Gastroesophageal sphincter (tissue), 4 donors: ENCODE data around the gene DCANP1. TPM values are rescaled to one million over a fixed set of nuclear protein-coding genes. Genes with fewer than 3 reads are reported as not detected.

Experiments
- ATAC-seq: fragments of 150-250 bp; one replicate; pipeline ENCODE4 v1.9.1; 2016; ENCODE audit warnings: mild to moderate bottlenecking, moderate library complexity
- H3K27ac ChIP-seq, 4 donors: fragments of 200-600 bp; sonication (generic) in 3 of 4; 1 replicate in 3 of 4; 2 replicates in 1 of 4; pipeline ENCODE4 v1.5.1; 2016 to 2019
- H3K27me3 ChIP-seq: fragments of 200-600 bp; sonication (generic); one replicate; pipeline ENCODE4 v1.5.1; 2019
- H3K36me3 ChIP-seq, 2 donors: fragments of 200-600 bp; sonication (generic); one replicate each; pipeline ENCODE4 v1.5.1; 2019; ENCODE audit warnings: control low read depth in 1 of 2
- H3K4me1 ChIP-seq, 3 donors: fragments of 200-600 bp; sonication (generic); 1 replicate in 2 of 3; 2 replicates in 1 of 3; pipeline ENCODE4 v1.5.1; 2016 to 2019; ENCODE audit warnings: control low read depth in 2 of 3
- H3K4me3 ChIP-seq, 2 donors: fragments of 200-600 bp; sonication (generic); one replicate each; pipeline ENCODE4 v1.5.1; 2019; ENCODE audit warnings: mild to moderate bottlenecking in 1 of 2, moderate library complexity in 1 of 2
- H3K9me3 ChIP-seq, 3 donors: fragments of 200-600 bp; sonication (generic); one replicate each; pipeline ENCODE4 v1.5.1; 2017 to 2019; ENCODE audit warnings: control low read depth in 2 of 3
- EP300 ChIP-seq: sonication (generic); formaldehyde crosslinking; IDR thresholded peaks from one replicate; pipeline ENCODE4 v1.6.1; 2017; ENCODE audit warnings: antibody characterized with exemption, mild to moderate bottlenecking
- POLR2A ChIP-seq, 2 donors: fragments of 450-650 bp; IDR thresholded peaks; one replicate each; pipeline ENCODE4 v1.6.1; 2017; ENCODE audit warnings: antibody characterized with exemption in 2 of 2, mild to moderate bottlenecking in 2 of 2, moderate library complexity in 1 of 2
- POLR2AphosphoS5 ChIP-seq: sonication (generic); formaldehyde crosslinking; IDR thresholded peaks from one replicate; pipeline ENCODE4 v1.6.1; 2017; ENCODE audit warnings: antibody characterized with exemption
- WGBS, 2 donors: methylation state at CpG; one replicate each; pipeline ENCODE4 v1.1.5; 2018; ENCODE audit warnings: low coverage in 1 of 2; 5-methylcytosine and 5-hydroxymethylcytosine counted together
- total RNA-seq, 4 donors: library from RNA; depleted of rRNA; stranded (reverse); fragments of >200 nt; gene quantifications; one replicate each; pipeline ENCODE4 v1.1.0, GENCODE V29; 2016
- TF ChIP-seq, protein P1 (sequence below), 4 experiments: fragments of 200-600 bp in 2 of 4; fragments of 450-650 bp in 2 of 4; sonication (generic) in 1 of 4; IDR thresholded peaks; one replicate each; pipeline ENCODE4 v1.5.1; 2017 to 2019; ENCODE audit warnings: antibody characterized with exemption in 4 of 4, mild to moderate bottlenecking in 2 of 4, moderate library complexity in 2 of 4

The DCANP1 gene
- total RNA-seq, 4 donors from 2014 or later, result not detected

DNA sequence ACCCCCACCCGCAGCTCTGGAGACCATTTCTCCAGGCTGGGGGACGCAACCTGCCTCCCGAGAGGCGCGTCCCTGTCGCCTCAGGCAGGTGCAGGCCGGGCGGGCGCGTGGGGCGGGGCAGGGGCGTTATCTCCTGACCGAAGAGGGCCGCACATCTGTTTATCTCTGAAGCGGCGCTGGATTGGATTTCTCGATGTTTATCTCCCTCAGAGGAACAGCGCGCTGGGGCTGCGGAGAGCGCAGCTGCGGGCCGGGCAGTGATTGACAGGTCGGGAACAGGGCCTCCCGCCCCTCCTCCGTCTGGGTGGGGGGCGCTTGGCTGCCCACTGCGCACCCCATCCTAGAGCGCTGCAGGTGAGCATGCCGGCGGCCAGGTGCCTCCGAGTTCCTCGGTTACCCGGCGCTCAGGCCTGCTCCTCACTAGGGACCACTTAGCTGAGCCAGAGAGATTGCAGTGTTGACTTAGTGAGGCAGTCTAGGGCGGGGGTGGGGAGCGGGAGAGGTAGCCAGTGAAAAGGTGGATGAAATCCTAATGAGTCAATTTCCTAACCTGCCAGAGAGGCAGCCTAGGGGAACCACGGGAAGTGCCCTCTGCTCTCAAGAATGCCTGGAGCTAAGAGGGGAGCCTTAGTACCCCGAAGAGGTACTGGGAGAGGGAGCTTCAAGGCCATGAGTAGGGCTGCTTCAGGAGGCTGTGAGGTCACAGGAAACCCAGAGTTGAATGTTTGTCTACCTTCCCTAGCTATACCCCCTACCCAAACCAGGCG lies 44.6 kb upstream of the DCANP1 start:
- H3K27ac ChIP-seq, result no peak overlapping the region
- H3K4me3 ChIP-seq, result no peak overlapping the region
- TF ChIP-seq POLR2AphosphoS5 (no peak), EP300 (no peak), POLR2A (IDR thresholded peaks at IDR 0.05) (no peak)
- TF ChIP-seq, protein P1, sequence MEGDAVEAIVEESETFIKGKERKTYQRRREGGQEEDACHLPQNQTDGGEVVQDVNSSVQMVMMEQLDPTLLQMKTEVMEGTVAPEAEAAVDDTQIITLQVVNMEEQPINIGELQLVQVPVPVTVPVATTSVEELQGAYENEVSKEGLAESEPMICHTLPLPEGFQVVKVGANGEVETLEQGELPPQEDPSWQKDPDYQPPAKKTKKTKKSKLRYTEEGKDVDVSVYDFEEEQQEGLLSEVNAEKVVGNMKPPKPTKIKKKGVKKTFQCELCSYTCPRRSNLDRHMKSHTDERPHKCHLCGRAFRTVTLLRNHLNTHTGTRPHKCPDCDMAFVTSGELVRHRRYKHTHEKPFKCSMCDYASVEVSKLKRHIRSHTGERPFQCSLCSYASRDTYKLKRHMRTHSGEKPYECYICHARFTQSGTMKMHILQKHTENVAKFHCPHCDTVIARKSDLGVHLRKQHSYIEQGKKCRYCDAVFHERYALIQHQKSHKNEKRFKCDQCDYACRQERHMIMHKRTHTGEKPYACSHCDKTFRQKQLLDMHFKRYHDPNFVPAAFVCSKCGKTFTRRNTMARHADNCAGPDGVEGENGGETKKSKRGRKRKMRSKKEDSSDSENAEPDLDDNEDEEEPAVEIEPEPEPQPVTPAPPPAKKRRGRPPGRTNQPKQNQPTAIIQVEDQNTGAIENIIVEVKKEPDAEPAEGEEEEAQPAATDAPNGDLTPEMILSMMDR (IDR thresholded peaks at IDR 0.05), result no peak
- peaks cover 77% of the 10 kb centered on the region for H3K27me3 ChIP-seq
- no peaks in the 10 kb centered on the region for H3K36me3 ChIP-seq
- peaks cover 0 to 27% (median 19%) of the 10 kb centered on the region in 3 donors for H3K4me1 ChIP-seq
- H3K9me3 ChIP-seq, result no peaks in the 10 kb centered on the region
- 0% methylated on average over 4 of the region's 40 CpGs; no CpG with 5 or more reads in 1 of the 2 donors for WGBS, 2 donors
- ATAC-seq, result no peak

DNA sequence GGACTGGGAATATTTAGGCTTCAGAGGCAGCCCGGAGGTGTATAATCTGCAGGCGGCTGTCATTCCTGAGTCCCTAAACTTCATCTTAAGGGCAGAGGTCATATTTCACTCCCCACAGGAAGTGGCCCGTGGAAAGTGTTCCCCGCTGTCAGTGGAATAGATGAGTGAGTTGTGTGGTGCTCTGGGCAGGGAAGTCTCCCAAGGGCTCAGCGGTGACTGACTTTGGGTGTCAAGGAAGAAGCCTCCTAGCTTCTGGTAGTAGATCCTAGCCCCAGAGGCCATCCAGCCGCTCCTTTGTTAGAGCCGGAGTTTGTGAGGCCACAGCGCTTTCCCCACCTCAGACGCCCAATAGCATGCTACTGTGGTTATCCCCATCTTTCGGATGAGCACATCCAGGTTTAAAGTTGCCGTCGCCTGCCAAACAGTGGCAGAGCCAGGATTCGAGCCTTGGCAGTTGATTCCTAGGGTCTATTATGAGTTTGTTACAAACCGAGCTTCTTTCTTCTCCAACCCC lies 43.9 kb upstream of the DCANP1 start:
- no peaks in the 10 kb centered on the region for H3K36me3 ChIP-seq
- no peak overlapping the region for H3K4me3 ChIP-seq
- H3K27me3 ChIP-seq, result peaks cover 84% of the 10 kb centered on the region
- H3K9me3 ChIP-seq, result no peaks in the 10 kb centered on the region
- no peak for ATAC-seq
- peaks cover 0 to 27% (median 19%) of the 10 kb centered on the region in 3 donors for H3K4me1 ChIP-seq
- H3K27ac ChIP-seq, result no peak overlapping the region
- no peak for TF ChIP-seq POLR2A (IDR thresholded peaks at IDR 0.05)
- TF ChIP-seq, protein P1 (IDR thresholded peaks at IDR 0.05), result no peak
- TF ChIP-seq POLR2AphosphoS5, result no peak
- TF ChIP-seq EP300, result no peak
- 24 to 35% methylated on average over 2 of the region's 14 CpGs for WGBS, 2 donors

DNA sequence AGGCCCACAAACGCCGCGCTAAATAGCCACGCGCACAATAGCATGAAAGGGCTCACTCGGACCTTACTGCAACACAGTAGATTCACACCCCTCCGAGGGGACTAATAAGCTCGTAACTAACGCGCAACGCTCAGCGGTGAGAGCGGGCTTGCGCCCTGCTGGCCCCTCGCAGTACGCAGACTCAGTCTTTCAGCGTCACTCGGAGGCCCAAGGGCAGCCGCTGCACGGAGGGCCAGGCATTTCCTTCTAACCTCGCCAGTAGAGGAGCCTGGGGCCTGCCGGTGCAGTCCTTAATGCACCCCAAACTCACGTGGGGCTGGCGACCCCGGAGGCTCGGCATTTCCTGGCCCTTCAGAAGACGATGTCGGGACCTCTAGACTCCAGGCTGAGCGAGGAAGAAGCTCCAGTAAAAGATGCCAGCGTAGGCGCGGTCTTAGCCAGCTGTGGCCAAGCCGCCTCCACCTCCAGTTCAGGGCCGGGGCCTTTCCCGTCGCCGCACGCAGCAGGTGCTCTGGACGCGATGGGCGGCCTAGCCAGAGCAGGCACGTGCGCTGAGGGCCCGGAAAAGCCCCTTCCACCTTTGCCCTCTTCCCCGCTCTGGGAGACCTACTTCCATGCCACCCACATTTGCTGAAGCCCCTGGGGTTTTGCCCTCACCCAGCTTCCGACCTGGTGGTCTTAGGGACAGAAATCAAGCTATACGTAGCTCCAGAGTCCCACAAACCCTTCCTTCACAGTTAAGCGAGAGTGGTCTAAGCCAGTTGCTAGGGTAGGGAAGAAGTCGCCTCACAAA lies 43.3 kb upstream of the DCANP1 start:
- ATAC-seq, result no peak
- TF ChIP-seq POLR2A (IDR thresholded peaks at IDR 0.05) (no peak), POLR2AphosphoS5 (no peak), EP300 (no peak)
- TF ChIP-seq, protein P1 (IDR thresholded peaks at IDR 0.05), result no peak
- peaks cover 90% of the 10 kb centered on the region for H3K27me3 ChIP-seq
- H3K36me3 ChIP-seq, result no peaks in the 10 kb centered on the region
- WGBS, 2 donors, result 39 to 83% methylated on average over 2 to 4 of the region's 49 CpGs
- H3K27ac ChIP-seq, result no peak overlapping the region
- H3K9me3 ChIP-seq, result no peaks in the 10 kb centered on the region
- H3K4me3 ChIP-seq, result peak overlapping the region in 1 of 2 donors; percentile 51
- peaks cover 0 to 27% (median 19%) of the 10 kb centered on the region in 3 donors for H3K4me1 ChIP-seq

DNA sequence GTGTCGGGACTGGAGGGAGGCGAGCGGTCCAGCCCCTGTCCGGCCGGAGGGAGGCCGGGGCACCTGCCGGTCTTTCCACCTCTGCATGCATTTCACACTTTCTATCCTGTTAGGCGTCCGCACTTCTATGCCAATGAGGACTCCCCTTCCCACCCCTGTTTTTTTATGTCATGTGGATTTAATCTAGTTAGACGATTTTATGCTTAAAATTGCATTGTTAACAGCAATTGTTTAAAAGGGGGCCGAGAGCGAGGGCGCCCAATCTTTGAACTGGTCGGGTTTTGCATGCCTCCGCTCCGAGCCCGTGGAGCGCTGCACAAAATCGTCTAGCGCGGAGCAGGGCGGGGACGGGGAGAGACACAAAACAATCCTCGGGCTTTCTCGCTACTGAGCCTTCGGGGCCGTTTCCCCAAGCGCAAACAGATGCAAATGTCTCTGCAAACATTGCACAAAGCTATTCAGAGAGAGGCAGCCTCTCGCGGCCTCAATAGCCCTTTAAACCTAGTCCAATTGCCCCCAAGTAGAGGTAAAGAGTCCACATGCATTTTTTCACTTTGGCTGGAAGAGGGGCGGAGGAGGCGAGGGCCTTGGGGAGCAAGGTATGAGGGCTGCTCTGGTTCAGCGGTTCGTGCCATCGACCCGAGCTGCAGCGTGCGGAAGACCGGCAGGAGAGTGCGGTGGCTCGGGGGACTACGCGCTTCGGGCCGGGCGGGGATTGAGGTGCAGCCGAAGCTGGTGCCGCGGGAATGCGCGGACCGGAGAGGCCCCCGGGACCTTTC lies 42.5 kb upstream of the DCANP1 start:
- WGBS, 2 donors, result 0 to 11% methylated on average over 9 to 15 of the region's 53 CpGs

More for the DNA sequence above, 42.5 kb upstream of the DCANP1 start:
- TF ChIP-seq POLR2AphosphoS5 (no peak), POLR2A (IDR thresholded peaks at IDR 0.05) (no peak), EP300 (no peak)
- TF ChIP-seq, protein P1 (IDR thresholded peaks at IDR 0.05), result no peak
- Histone ChIP-seq H3K4me3 (peak overlapping the region in 1 of 2 donors; percentile 51), H3K36me3 (no peaks in the 10 kb centered on the region), H3K27me3 (peaks cover 98% of the 10 kb centered on the region), H3K4me1 (peaks cover 0 to 27% (median 19%) of the 10 kb centered on the region in 3 donors), H3K9me3 (no peaks in the 10 kb centered on the region), H3K27ac (no peak overlapping the region)
- ATAC-seq, result no peak
